Esophagus muscularis mucosa (tissue), 3 donors: ENCODE measurements around the gene ZNF8.

Source experiments
- CTCF ChIP-seq, 3 experiments: fragments of 200-600 bp in 2 of 3; fragments of 450-650 bp in 1 of 3; sonication (generic) in 2 of 3; IDR thresholded peaks; one replicate each; pipeline ENCODE4 v1.5.1; 2017 to 2019; ENCODE audit warnings: antibody characterized with exemption in 3 of 3, mild to moderate bottlenecking in 2 of 3, moderate library complexity in 1 of 3
- POLR2A ChIP-seq: fragments of 450-650 bp; IDR thresholded peaks from one replicate; pipeline ENCODE4 v1.6.1; 2017; ENCODE audit warnings: antibody characterized with exemption, moderate library complexity, mild to moderate bottlenecking, low read depth

DNA sequence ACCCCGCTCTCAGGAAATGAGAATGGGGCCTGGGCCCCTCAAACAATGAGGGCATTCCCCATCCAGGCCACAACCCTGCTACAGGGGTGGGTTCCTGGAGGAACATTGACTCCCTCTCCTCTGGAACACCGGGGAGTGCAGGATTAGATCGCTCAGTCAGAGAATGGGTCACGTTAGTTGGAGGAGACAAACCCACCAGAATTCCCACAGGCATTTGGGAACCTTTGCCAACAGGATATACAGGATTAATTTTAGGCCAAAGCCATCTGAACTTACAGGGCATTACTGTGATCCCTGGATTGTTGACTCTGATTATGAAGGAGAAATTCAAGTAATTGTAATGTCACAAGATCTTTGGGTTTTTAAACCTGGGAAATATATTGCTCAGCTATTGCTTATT, 29.0 kb downstream of the ZNF8 start:
- no peak for TF ChIP-seq CTCF (IDR thresholded peaks at IDR 0.05)
- TF ChIP-seq POLR2A = no peak
